Activated B cell treated with CpG ODN at 0.5 μM for 24 hours (primary cell): ENCODE results near the gene SNX6. TPM values are rescaled to one million over a fixed set of nuclear protein-coding genes. Genes with fewer than 3 reads are reported as not detected.
A peak's percentile ranks its signal among the peaks of the same experiment; 100 is the strongest.

Source experiments
- ATAC-seq: fragments of 200-7000 bp; cut with Tn5 transposase; one replicate; pipeline ENCODE4 v1.10.0; 2021; ENCODE audit warnings: low read depth, mild to moderate bottlenecking, moderate library complexity
- CTCF ChIA-PET: fragments of 350-600 bp; sonication (Branson Sonifier 250); formaldehyde crosslinking; loops from one replicate; lab custom pipeline; 2021; ENCODE audit warnings: antibody characterized with exemption; lab: Charles Lee
- POLR2A ChIA-PET: fragments of 350-600 bp; sonication (Branson Sonifier 250); formaldehyde crosslinking; loops from one replicate; lab custom pipeline; 2021; ENCODE audit warnings: antibody characterized with exemption; lab: Charles Lee
- DNase-seq: peaks from one replicate; pipeline ENCODE4 v3.0.0; 2022
- H3K27ac Mint-ChIP-seq: one replicate; pipeline ENCODE4 v1.8.0; 2020; ENCODE audit warnings: mixed read lengths
- H3K27me3 Mint-ChIP-seq: one replicate; pipeline ENCODE4 v1.8.0; 2021; ENCODE audit warnings: mixed read lengths
- H3K36me3 Mint-ChIP-seq: one replicate; pipeline ENCODE4 v1.8.0; 2021; ENCODE audit warnings: low read depth, mixed read lengths
- H3K4me1 Mint-ChIP-seq: one replicate; pipeline ENCODE4 v1.8.0; 2021; ENCODE audit warnings: mixed read lengths
- H3K4me3 Mint-ChIP-seq: one replicate; pipeline ENCODE4 v1.8.0; 2020; ENCODE audit warnings: mild to moderate bottlenecking, mixed read lengths
- H3K9me3 Mint-ChIP-seq: one replicate; pipeline ENCODE4 v1.8.0; 2020; ENCODE audit warnings: mixed read lengths
- CTCF ChIP-seq: fragments of 200-600 bp; IDR thresholded peaks from one replicate; pipeline ENCODE4 v1.8.0; 2022; ENCODE audit warnings: antibody characterized with exemption, mild to moderate bottlenecking
- intact Hi-C: fragments of 100-400 bp; cut with micrococcal nuclease; formaldehyde crosslinking; loops from one replicate; pipeline ENCODE4 v1.15.1; 2024
- total RNA-seq: library from RNA; stranded (reverse); gene quantifications from 2 replicates; pipeline ENCODE4 v1.2.3, GENCODE V29; 2022

SNX6 gene
- total RNA-seq, 1 donor from 2014 or later = 56.0 TPM

DNA sequence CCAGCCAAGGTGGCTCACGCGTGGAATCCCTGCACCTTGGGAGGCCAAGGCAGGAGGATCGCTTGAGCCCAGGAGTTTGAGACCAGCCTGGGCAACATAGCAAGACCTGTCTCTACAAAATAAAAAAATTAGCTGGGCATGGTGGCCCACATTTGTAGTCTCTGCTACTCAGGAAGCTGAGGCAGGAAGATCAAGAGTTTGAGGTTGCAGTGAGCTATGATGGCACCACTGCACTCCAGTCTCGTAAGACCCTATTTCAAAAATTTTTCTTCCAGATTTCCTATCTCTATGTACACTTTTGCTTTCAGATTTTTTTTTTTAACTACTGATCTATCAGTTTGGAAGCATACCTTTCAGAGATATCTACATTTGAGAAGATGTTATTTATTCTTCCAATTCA lies 15.3 kb downstream of the SNX6 start:
- Mint-ChIP-seq H3K9me3 (no peaks in the 10 kb centered on the region), H3K36me3 (peaks cover 42% of the 10 kb centered on the region), H3K27ac (peak overlapping the region; percentile 14), H3K4me3 (no peak overlapping the region), H3K4me1 (no peaks in the 10 kb centered on the region), H3K27me3 (no peaks in the 10 kb centered on the region)
- ChIA-PET CTCF (no interaction called here), POLR2A (no interaction called here)
- intact Hi-C loops = no loop called here
- TF ChIP-seq CTCF = no peak
- DNase-seq (no peak), ATAC-seq (no peak)

GRCh38 chr14:34610101-34610500 lies 19.8 kb downstream of the SNX6 start:
- no peak overlapping the region for H3K27ac Mint-ChIP-seq
- POLR2A ChIA-PET = no interaction called here
- H3K36me3 Mint-ChIP-seq = peaks cover 45% of the 10 kb centered on the region
- intact Hi-C loops = no loop called here
- CTCF ChIA-PET = no interaction called here
- no peaks in the 10 kb centered on the region for H3K9me3 Mint-ChIP-seq
- no peak overlapping the region for H3K4me3 Mint-ChIP-seq
- no peaks in the 10 kb centered on the region for H3K4me1 Mint-ChIP-seq
- ATAC-seq = no peak
- TF ChIP-seq CTCF = no peak
- no peaks in the 10 kb centered on the region for H3K27me3 Mint-ChIP-seq
- DNase-seq = no peak

DNA sequence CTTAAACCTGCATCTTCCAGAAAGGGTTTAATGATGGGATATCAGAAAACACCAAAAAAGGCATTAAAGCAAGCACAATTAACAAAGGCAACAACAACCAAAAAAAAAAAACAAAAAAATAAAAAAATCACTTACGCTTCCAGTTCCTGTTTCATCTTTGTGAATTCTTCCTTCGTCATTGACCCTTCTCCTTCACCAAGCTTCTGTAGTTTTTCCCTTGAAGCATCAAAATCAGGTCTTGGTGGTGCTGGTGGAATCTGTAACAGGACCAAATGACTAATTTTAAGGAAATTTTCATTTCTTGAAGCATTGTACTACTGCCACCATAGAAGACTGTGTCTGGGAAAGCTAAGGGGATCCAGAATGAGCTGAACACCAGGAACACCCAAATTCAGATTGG lies 24.5 kb downstream of the SNX6 start:
- no peak for DNase-seq
- intact Hi-C loops = no loop called here
- H3K36me3 Mint-ChIP-seq = peaks cover 66% of the 10 kb centered on the region
- H3K4me1 Mint-ChIP-seq = no peaks in the 10 kb centered on the region
- H3K4me3 Mint-ChIP-seq = no peak overlapping the region
- no peak for ATAC-seq
- H3K9me3 Mint-ChIP-seq = no peaks in the 10 kb centered on the region
- no peak for TF ChIP-seq CTCF
- CTCF ChIA-PET = no interaction called here
- no peaks in the 10 kb centered on the region for H3K27me3 Mint-ChIP-seq
- H3K27ac Mint-ChIP-seq = no peak overlapping the region
- POLR2A ChIA-PET = interaction anchor here (0.5 kb wide), 1 partner anchor 27 kb away, joined by 3 read pairs; no protein-coding TSS in a partner anchor

DNA sequence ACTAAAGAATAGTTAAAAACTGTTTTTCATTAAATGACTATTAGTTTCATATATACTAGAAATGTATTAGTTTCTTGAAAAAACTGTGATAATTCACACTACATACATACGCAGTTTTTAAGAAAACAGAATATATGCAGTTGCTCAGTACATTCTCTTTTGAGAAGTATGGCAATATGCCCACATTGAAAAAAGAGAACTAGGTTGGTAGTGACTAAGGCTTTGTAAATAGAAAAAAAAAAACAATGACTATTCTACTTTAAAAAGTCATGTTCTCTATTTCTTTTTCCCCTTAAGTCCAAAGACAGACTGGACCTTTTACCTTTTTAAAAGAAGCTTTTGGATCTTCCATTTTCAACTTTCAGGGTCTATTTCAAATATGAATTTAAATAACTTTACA lies 25.0 kb downstream of the SNX6 start:
- Mint-ChIP-seq H3K27ac (no peak overlapping the region), H3K27me3 (no peaks in the 10 kb centered on the region), H3K36me3 (peaks cover 70% of the 10 kb centered on the region), H3K9me3 (no peaks in the 10 kb centered on the region), H3K4me3 (no peak overlapping the region), H3K4me1 (no peaks in the 10 kb centered on the region)
- no peak for ATAC-seq
- TF ChIP-seq CTCF = no peak
- POLR2A ChIA-PET = no interaction called here
- CTCF ChIA-PET = no interaction called here
- intact Hi-C loops = no loop called here
- DNase-seq = no peak

DNA sequence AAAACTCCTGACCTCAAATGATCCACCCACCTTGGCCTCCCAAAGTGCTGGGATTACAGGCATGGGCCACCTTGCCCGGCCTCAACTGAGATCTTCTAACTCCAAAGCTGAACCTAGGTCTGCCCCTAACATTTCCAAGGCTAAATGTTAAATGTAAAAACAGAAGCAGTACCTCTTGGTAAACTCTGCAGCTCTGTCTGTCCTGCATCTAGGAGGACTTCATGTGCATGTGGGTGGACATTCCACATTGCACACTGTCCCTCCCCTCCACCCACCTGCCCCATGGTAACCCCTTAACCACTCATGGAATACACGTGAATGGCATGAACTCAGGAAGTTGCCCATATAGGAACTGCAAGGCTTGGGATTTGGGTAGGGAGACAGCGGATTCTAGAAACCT lies 33.1 kb downstream of the SNX6 start:
- CTCF ChIA-PET = no interaction called here
- intact Hi-C loops = no loop called here
- POLR2A ChIA-PET = no interaction called here
- no peak overlapping the region for H3K27ac Mint-ChIP-seq
- ATAC-seq (no peak), DNase-seq (no peak)
- H3K36me3 Mint-ChIP-seq = peaks cover 76% of the 10 kb centered on the region
- no peaks in the 10 kb centered on the region for H3K9me3 Mint-ChIP-seq
- H3K4me1 Mint-ChIP-seq = no peaks in the 10 kb centered on the region
- no peak for TF ChIP-seq CTCF
- no peak overlapping the region for H3K4me3 Mint-ChIP-seq
- no peaks in the 10 kb centered on the region for H3K27me3 Mint-ChIP-seq
